ENCODE data around the gene MOB3A.
"Not testable (repeated sequence)": the region's sequence is repeated elsewhere in the genome, so short reads cannot be mapped to it uniquely, and the experiment has no call there.

The MOB3A gene

DNA sequence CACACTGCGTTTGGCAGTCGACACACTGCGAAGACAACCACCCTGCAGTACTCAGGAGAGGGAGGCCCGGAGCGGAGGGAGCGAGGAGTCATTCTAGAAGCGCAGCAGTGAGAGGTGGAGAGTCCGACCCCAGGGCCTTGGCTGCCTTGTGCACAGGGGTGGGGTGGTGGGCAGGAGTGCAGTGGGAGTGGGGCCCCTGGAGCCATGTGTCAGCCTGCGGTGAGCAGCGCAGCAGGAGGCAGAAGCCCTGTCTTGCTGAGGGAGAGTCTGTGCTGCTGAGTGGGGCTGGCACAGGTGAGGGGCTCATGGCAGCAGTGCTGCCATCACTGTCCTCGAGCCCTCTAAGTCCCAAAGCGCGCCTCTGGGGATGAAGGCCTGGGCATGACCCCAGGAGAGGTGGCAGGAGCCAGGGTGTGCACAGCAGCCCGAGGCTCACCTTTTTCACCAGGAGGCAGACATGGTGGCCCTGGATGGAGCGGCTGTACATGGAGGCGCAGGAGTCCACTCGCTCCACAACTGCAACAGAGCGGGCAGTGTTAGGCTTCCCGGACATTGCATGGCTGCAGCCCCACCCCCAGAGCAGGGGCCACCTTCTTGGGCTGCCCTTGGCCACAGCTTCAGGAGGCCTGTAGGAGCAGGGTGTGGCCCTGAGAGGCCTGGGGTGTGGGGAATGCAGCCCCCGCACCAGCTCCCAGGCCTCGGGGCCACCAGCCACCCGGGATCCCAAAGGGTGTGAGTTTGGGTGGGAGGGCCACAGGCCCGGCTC lies 12.3 kb upstream of the MOB3A start:
- no peak for DNase-seq (ENCODE audit: low read depth)

DNA sequence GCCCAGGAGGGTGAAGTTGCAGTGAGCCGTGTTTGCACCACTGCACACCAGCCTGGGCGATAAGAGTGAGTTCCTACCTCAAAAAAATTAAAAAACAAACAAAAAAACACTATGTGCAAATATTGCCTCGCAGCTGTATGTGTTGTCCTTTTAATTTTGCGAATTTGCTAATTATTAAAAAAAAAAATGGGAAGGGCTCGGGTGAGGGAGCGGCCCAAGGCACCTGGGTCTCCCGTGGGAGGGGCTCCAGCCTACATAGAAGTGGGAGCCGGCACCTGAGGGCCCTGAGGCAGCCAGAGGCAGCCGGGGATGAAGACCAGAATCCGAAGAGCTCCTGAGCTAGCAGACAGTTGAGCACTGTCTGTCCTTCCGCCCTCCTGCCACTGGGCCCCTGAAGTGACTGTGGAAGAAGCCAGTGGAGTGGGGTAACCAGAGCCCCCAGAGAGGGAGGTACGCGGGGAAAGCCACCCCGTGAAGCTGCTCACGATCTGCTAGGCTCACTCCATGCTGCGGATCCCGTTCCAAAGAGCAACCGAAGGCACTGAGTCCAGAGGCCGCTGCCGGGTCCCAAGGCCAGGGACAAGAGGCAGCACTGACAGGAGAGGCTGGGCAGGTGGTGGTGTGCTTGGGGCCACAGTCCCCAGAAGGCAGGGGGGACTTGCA lies 7.0 kb upstream of the MOB3A start:
- no peak for DNase-seq (ENCODE audit: low read depth)

DNA sequence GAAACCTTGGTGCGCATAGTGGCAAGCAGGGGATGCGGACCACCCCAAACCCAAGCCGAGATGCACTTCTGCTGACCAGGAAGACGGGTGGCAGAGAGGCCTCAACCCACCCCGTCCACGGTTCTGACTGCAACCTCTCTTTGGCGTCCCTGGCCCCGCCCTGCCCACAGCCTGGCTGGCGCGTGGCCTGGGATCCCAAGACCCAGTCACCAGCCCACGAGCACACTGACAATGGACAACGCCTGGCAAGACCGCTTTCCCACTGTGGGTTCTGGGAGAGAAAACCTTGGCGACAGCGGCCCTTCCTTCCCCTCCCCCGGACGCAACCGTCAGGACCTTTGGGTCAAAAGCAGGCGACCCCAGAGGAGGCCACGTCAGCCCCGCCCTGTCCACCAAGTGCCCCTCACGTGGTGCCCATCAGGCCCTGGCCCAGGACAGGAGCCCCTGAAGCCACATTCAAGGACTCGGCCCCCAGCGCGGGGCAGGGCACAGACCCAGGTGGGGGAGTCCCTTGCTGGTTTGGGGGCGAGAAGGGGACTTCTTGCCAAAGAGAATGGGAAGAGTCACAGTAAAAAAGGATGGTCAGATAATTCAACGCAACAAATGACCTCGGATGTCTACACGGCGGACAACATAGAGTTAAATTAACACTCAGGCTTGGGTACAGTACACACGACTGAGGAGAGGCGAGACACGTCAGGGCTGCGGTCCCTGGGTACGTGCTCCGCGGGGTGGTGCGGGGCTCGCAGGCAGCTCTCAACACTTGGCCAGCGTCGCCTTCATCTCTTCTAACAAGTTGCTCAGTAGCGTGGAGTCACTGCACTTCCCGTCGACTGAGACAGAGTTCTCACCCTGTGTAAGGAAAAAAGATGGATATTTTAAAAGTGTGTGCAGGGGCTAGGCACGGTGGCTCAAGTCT lies 5.5 kb upstream of the MOB3A start:
- no peak for DNase-seq (ENCODE audit: low read depth)

DNA sequence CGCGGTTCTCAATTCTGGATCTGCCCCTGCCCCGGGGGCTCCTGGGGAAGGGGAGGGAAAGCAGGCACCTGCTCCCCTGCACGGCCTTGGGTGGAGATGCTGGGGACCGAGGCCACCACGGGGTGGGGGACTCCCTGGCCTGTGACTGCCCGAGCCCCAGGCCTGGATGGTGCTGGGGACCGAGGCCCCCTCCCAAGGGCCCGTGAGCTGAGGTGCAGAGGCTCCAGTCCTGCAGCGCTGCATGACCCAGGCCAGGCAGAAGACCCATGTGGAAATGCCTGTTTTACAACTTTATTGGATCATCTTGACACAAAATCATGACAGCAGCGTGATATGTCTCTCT lies 4.6 kb upstream of the MOB3A start:
- DNase-seq (ENCODE audit: low read depth), result no peak

DNA sequence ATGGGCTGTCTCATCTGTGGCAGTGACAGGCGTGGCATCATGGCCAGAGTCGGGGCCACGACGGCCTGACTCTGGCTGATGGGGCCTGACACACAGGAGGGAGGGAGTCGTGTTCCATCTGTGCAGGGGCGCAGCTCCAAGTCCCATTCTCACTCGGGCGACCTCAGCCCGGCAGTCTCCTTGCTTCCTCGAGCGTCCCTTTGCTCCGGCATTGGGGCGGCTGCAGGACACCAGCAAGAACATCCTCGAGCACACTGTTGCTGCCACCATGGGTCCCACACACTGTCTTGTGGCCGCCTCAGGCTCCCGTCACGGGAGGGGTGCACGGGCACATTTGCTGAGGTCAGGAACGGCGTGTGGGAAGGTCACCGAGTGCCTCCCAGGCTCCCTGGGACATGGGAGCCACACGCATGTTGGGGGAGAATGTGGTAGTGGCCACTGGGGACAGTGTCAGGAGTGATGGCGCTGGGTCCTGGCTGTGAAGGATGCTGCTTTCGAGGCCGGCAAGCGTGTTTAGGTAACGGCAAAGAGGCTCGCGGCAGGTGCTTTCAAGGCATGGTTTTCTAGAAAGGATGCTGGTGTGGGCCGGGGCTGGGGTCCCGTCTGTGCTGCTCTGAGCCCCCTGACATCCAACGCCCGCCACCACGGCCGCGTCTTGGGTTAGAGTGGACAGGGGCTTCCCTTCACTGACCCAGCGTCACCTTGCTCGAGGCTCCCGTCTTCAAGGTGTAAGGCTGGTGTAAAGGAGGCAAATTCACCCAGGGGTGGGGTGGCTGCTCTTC lies 4.0 kb upstream of the MOB3A start:
- DNase-seq (ENCODE audit: low read depth), result no peak

DNA sequence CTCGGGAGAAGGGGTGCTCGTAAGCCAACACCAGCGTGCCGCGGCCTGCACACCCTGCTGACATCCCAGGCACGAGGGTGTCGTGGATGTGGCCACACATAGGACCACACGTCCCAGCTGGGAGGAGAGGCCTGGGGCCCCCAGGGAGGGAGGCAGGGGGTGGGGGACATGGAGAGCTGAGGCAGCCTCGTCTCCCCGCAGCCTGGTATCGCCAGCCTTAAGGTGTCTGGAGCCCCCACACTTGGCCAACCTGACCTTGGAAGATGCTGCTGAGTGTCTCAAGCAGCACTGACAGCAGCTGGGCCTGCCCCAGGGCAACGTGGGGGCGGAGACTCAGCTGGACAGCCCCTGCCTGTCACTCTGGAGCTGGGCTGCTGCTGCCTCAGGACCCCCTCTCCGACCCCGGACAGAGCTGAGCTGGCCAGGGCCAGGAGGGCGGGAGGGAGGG lies 3.0 kb upstream of the MOB3A start:
- no peak for DNase-seq (ENCODE audit: low read depth)

DNA sequence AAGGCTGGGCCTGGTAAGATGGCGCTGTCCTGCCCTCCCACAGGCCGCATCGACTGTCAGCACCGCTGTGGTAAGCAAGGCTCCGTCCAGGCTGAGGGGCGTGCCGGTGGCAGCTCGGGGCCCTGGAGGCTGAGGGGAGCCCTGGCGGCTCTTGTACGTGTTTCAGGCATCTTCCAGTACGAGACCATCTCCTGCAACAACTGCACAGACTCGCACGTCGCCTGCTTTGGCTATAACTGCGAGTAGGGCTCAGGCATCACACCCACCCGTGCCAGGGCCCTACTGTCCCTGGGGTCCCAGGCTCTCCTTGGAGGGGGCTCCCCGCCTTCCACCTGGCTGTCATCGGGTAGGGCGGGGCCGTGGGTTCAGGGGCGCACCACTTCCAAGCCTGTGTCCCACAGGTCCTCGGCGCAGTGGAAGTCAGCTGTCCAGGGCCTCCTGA lies 1.8 kb upstream of the MOB3A start:
- no peak for DNase-seq (ENCODE audit: low read depth)

DNA sequence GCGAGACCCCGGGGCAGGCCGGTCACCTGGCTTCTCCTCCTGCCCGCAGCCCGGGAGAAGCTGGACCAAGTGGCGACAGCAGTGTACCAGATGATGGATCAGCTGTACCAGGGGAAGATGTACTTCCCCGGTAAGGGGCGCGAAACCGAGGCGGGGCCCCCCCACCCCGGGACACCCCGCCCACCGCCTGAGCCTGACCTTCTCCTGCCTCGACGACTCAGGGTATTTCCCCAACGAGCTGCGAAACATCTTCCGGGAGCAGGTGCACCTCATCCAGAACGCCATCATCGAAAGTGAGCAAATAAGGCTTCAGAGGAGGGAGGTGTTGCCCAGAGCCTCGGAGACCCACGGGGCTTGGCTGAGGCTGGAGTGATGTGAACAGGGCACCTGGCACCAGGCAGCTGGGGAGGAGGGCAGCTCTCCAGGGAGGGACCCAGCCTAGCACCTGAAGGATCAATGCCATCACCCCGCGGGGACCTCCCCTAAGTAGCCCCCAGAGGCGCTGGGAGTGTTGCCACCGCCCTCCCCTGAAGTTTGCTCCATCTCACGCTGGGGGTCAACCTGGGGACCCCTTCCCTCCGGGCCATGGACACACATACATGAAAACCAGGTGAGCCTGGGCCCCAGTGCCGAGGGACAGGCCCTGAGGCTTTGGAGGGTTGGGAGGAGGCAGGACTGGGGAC lies 1.2 kb upstream of the MOB3A start:
- no peak for DNase-seq (ENCODE audit: low read depth)

DNA sequence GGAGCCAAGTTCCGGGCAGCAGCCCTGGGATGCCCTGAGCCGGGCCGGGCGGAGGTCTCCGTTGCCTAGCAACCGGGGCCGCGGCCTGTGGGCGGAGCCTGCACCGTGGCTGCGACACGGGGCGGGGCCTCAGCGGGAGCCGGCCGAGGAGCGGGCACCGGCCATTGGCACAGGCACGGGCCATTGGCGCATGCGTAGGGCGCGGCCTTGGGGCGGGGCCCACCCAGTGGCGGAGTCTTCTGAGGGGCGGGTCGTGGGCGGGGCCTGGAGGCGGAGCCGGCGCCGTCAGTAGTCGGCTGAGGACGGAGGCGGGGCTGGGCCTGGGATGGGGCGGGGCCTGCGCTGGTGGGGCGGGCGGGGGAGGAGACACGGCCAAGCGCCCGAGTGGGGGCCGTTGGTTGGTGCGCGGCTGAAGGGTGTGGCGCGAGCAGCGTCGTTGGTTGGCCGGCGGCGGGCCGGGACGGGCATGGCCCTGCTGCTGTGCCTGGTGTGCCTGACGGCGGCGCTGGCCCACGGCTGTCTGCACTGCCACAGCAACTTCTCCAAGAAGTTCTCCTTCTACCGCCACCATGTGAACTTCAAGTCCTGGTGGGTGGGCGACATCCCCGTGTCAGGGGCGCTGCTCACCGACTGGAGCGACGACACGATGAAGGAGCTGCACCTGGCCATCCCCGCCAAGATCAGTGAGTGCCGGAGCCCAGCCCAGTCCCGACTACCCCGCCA lies 515 bp upstream of the MOB3A start, which contains the start of gene IZUMO4:
IZUMO4 (plus strand) TSS at position 436 of the 723 bp plus-strand sequence; CDS start at position 467, 31 bp downstream.
- DNase-seq (ENCODE audit: low read depth), result peak; percentile 68

DNA sequence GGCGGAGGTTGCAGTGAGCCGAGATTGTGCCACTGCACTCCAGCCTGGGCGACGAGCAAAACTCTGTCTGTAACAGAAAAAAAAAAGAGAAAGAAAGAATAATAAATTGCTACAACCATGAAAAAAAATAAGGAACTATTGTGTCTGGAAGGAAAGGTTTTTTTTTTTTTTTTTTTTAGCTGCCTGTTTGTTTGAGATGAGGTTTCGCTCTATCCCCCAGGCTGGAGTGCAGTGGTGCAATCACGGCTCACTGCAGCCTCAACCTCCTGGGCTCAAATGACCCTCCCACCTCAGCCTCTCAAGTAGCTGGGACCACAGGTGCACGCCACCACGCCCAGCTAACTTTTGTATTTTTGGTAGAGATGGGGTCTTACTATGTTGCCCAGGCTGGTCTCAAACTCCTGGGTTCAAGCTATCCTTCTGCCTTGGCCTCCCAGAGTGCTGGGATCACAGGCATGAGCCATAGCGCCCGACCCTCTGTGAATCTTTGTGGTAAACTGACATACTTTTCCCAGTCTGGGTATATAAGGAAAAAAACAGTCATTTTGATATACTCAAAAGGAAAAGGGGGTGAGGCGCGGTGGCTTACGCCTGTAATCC lies 4.1 kb downstream of the MOB3A start:
- not testable (repeated sequence) for DNase-seq (ENCODE audit: low read depth)

DNA sequence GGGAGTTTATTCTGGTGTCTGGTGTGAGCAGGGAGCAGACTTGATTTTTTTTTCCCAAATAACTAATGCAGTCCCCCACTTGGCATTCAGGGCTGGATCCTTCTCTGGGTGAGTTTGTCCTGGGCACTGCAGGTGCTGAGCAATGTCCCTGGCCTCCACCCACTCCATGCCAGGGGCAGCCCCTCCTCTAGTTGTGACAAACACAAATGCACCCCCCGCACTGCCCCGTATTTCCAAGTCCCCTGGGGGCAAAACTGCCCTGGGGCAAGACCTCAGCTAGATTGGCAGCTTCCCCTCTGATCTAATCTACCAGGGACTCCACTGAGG lies 6.4 kb downstream of the MOB3A start:
- DNase-seq (ENCODE audit: low read depth), result no peak

DNA sequence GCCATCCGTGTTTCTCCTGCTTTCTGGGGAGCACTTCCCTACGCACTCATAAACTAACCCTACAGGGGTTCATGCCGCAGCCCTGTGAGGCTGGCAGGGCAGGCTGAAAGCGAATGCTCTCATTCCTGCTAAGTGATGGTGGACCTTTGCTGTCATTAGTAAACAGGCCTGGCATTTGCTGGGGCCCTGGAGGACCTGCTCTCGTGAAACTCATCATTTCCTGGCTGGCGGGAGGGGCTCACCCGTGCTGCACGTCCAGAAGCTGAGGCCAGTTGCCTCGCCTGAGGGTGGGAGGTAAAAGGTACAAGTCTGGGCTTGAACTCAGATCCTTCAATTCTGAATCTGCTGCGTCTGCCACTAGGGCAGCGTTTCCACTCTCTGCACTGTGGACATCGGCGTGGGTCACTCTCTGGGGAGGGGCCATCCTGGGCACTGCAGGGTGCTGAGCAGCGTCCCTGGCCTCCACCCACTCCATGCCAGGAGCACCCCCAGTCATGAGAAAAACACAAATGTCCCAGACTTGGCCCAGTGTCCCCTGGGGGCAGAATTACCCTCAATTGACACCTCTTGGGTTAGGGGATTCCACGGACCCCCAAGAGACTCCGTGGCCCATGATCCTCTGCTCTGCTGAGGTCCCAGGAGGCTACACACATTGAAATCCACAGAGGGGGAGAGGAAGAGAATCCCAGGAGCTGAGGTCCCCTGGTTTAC lies 7.0 kb downstream of the MOB3A start:
- no peak for DNase-seq (ENCODE audit: low read depth)

DNA sequence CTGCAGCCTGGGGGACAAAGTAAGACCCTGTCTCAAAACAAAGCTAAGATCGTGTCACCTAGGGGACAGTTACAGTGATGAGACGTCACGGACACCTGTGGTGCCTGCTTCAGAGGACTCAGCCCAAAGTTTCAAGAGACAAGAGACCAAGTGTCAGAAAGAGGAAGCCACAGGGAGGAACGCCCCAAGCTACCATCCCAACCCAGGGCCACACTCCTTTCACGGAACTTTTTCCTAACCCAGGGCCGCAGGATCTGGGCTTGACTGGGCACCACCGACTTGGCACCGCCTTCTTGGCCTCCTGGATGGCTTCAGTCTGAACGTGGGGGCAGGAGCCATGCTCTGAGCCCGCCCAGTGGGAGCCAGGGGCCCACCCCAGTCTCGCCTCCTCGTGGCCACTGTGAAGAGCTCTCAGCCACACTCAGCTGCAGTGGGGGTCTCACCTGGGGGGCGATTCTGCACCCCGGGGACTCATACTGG lies 8.5 kb downstream of the MOB3A start:
- no peak for DNase-seq (ENCODE audit: low read depth)

DNA sequence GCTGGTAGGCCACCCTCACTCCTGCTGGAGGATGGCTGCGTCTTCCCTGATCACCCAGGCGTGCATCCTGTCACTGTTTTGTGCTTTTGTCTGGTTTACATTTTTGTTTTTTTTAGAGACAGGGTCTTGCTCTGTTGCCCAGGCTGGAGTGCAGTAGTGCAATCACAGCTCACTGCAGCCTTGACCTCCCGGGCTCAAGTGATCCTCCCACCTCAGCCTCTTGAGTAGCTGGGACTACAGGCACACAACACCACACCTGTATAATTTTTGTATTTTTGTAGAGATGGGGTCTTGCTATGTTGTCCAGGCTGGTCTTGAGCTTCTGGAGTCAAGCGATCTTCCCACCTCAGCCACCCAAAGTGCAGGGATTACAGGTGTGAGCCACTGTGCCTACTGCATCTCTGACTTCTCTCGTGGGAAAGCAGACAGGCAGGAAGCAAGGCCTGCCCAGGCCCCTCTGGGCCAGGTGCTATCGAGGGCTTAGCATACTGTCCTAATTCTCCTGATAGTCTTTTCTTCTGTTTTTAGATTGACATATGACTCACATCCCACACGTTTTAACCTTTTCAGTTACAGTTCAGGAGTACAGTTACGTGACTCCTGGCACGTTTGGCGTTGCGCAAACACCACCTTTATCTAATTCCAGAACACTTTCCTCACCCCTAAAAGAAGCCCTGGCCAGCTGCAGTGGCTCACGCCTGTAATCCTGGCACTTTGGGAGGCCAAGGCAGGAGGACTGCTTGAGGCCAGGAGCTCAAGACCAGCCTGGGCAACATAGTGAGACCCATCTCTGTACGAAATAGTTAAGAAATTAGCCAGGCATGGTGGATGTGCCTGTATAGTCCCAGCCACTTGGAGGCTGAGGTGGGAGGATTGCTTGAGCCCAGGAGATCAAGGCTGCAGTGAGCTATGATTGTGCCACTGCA lies 9.2 kb downstream of the MOB3A start:
- DNase-seq (ENCODE audit: low read depth), result not testable (repeated sequence)

DNA sequence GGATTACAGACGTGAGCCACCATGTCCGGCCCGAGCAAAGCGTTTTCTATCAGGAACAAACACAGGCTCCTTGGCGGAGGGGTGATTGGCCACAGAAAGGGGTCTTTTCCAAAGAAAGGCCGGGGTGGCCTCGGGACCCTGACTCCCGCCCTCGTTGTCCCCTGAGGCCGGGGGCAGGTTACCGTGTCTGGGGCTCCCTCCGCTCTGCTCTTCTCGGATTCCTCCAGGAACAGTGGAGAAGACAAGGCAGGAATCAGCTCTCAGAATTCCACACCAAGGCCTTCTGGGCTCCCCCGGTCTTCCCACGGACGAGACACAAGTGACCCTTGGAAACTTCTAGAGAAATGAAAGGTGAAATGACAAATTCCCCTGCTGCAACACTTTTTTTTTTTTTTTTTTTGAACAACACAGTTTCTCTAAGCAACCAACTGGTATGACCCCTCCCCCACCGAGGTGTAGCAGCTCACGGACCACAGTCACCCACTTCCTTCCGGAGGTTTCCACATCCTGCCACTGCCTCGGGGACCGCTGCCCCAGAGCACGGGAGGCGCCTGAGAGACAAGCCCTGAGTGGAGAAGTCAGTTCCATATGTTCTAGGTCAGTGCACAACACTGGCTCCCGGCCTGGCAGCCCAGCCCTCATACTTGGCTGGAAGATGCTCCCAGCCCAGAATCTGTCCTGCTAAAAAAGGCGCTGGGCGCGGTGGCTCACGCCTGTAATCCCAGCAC lies 11.0 kb downstream of the MOB3A start:
- DNase-seq (ENCODE audit: low read depth), result no peak

DNA sequence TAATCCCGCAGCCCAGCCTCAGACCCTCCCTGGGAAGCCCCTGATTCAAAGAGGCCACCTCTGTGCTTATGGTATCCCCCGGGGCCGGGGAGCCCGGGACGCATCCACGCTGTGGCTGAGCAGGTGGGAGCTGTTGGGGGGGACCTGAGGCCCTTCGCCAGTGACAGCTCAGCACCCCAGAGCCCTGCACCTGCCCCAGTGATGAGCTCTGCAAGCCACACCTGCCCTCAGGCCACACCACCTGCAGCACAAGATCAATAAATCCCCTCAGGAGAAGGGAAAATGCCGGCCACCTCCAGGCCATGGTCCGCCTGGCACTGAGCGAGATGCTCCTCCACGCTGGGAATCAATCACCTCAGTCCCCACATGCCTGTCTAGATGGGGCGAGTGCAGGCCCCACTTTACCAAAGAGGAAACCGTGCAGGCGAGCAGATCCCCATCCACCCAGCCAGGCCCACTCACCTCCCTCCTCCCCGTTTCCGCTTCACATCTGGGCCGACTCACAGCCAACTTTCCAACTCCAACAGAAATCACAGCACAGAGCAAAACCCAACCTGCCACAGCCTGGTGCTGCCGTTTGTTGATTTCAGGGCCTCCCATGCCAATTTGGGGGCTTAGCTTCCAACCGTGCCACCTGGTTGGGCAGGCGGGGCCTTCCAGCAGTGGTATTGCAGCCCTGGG lies 12.8 kb downstream of the MOB3A start:
- DNase-seq (ENCODE audit: low read depth), result no peak

Measured in HS-5 (cell line).